Progenitor cell of endocrine pancreas (in vitro differentiated cells): ENCODE results near the gene CNTNAP2. TPM values are rescaled to one million over a fixed set of nuclear protein-coding genes. Genes with fewer than 3 reads are reported as not detected.
"Not testable (repeated sequence)": the region's sequence is repeated elsewhere in the genome, so short reads cannot be mapped to it uniquely, and the experiment has no call there.

Experiments
- DNase-seq: peaks from one replicate; pipeline ENCODE4 v3.0.0; 2021; ENCODE audit warnings: low spot score; ENCODE audit not compliant: unreplicated experiment
- H3K27ac Mint-ChIP-seq: 2 replicates; pipeline ENCODE4 v1.8.0; 2021; ENCODE audit warnings: mild to moderate bottlenecking, moderate library complexity, mixed read lengths
- H3K27me3 Mint-ChIP-seq: 2 replicates; pipeline ENCODE4 v1.8.0; 2021; ENCODE audit warnings: mixed read lengths
- H3K36me3 Mint-ChIP-seq: 2 replicates; pipeline ENCODE4 v1.8.0; 2022; ENCODE audit warnings: mixed read lengths; ENCODE audit not compliant: insufficient read depth
- H3K4me1 Mint-ChIP-seq: 2 replicates; pipeline ENCODE4 v1.8.0; 2021; ENCODE audit warnings: low read depth, mixed read lengths
- H3K4me3 Mint-ChIP-seq: 2 replicates; pipeline ENCODE4 v1.8.0; 2021; ENCODE audit warnings: low read depth, mild to moderate bottlenecking, moderate library complexity, mixed read lengths
- H3K9me3 Mint-ChIP-seq: 2 replicates; pipeline ENCODE4 v1.8.0; 2021; ENCODE audit warnings: low read depth, mixed read lengths
- CTCF ChIP-seq: fragments of 200-600 bp; sonication (generic); IDR thresholded peaks from one replicate; pipeline ENCODE4 v1.5.0; 2021; ENCODE audit warnings: antibody characterized with exemption, mild to moderate bottlenecking; ENCODE audit not compliant: unreplicated experiment
- total RNA-seq: library from RNA; stranded (reverse); gene quantifications from 2 replicates; pipeline ENCODE4 v1.2.1, GENCODE V29; 2021

CNTNAP2 gene
- total RNA-seq, 1 donor from 2014 or later = 6.5 TPM

DNA sequence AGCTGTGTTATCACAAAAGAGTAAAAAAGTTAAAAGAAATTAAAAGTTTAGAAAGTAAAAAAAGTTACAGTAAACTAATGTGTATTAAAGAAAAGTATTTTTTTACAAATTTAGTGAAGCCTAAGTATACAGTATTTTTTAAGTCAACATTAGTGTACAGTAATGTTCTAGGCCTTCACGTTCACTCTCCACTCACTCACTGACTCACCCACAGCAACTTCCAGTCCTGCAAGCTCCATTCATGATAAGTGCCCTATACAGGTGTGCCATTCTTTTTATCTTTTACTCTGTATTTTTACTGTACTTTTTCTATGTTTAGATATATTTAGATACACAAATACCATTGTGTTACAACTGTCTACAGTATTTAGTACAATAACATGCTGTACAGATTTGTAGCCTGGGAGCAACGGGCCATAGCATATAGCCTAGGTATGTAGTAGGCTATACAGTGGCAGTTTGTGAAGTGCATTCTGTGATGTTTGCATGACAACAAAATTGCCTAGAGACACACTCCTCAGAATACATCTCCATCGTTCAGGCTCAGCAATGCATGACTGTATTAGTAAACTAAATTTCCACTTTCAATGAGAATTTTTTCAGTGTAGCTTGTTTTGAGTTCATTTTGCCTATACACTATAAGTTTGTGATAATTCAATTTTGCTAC is 1934.0 kb downstream of the CNTNAP2 start:
- TF ChIP-seq CTCF = no peak
- Mint-ChIP-seq H3K36me3 (no peaks in the 10 kb centered on the region), H3K27ac (no peak overlapping the region), H3K27me3 (no peaks in the 10 kb centered on the region), H3K4me3 (no peak overlapping the region), H3K9me3 (peaks cover 4% of the 10 kb centered on the region), H3K4me1 (no peaks in the 10 kb centered on the region)
- no peak for DNase-seq

- no peaks in the 10 kb centered on the region for H3K4me1 Mint-ChIP-seq
- DNase-seq = no peak
- no peak overlapping the region for H3K4me3 Mint-ChIP-seq
- H3K27ac Mint-ChIP-seq = no peak overlapping the region
- no peaks in the 10 kb centered on the region for H3K9me3 Mint-ChIP-seq
- TF ChIP-seq CTCF = no peak
- H3K27me3 Mint-ChIP-seq = no peaks in the 10 kb centered on the region
- no peaks in the 10 kb centered on the region for H3K36me3 Mint-ChIP-seq
These were observed 1939.8 kb downstream of the CNTNAP2 start for GRCh38 chr7:148056406-148056805.

- no peaks in the 10 kb centered on the region for H3K36me3 Mint-ChIP-seq
- peaks cover 1% of the 10 kb centered on the region for H3K9me3 Mint-ChIP-seq
- H3K4me1 Mint-ChIP-seq = no peaks in the 10 kb centered on the region
- no peak for DNase-seq
- no peak for TF ChIP-seq CTCF
- H3K27ac Mint-ChIP-seq = no peak overlapping the region
- no peak overlapping the region for H3K4me3 Mint-ChIP-seq
- no peaks in the 10 kb centered on the region for H3K27me3 Mint-ChIP-seq
These were observed 1941.5 kb downstream of the CNTNAP2 start for GRCh38 chr7:148058092-148058491.

GRCh38 chr7:148058753-148059152 is 1942.2 kb downstream of the CNTNAP2 start:
- H3K36me3 Mint-ChIP-seq = peaks cover 2% of the 10 kb centered on the region
- H3K9me3 Mint-ChIP-seq = peaks cover 7% of the 10 kb centered on the region
- no peak overlapping the region for H3K27ac Mint-ChIP-seq
- H3K4me1 Mint-ChIP-seq = no peaks in the 10 kb centered on the region
- no peak for DNase-seq
- TF ChIP-seq CTCF = no peak
- no peaks in the 10 kb centered on the region for H3K27me3 Mint-ChIP-seq
- H3K4me3 Mint-ChIP-seq = no peak overlapping the region

GRCh38 chr7:148060724-148061123 is 1944.1 kb downstream of the CNTNAP2 start:
- TF ChIP-seq CTCF = no peak
- Mint-ChIP-seq H3K4me1 (no peaks in the 10 kb centered on the region), H3K27me3 (no peaks in the 10 kb centered on the region), H3K36me3 (peaks cover 2% of the 10 kb centered on the region), H3K27ac (no peak overlapping the region), H3K9me3 (peaks cover 18% of the 10 kb centered on the region), H3K4me3 (no peak overlapping the region)
- no peak for DNase-seq

- H3K4me3 Mint-ChIP-seq, DNase-seq, H3K36me3 Mint-ChIP-seq, H3K4me1 Mint-ChIP-seq, H3K27ac Mint-ChIP-seq, H3K27me3 Mint-ChIP-seq: not testable (repeated sequence)
- H3K9me3 Mint-ChIP-seq = peaks cover 13% of the 10 kb centered on the region
These were observed 1961.5 kb downstream of the CNTNAP2 start for GRCh38 chr7:148078111-148078510.
